ENCODE results near the gene MAP1B.
A peak's percentile ranks its signal among the peaks of the same experiment; 100 is the strongest.

Gene MAP1B

GRCh38 chr5:72231991-72232703 is 124.9 kb downstream of the MAP1B start:
- no peak for DNase-seq

- no peak for DNase-seq
Measured at GRCh38 chr5:72232838-72233237, 125.6 kb downstream of the MAP1B start.

GRCh38 chr5:72233835-72234234 is 126.6 kb downstream of the MAP1B start:
- DNase-seq: no peak

- no peak for DNase-seq
Measured at GRCh38 chr5:72234265-72234700, 127.0 kb downstream of the MAP1B start.

- no peak for DNase-seq
Measured at GRCh38 chr5:72234868-72235267, 127.6 kb downstream of the MAP1B start.

GRCh38 chr5:72235725-72236124 is 128.4 kb downstream of the MAP1B start:
- DNase-seq: no peak

- DNase-seq: no peak
Measured at GRCh38 chr5:72237415-72237814, 130.1 kb downstream of the MAP1B start.

GRCh38 chr5:72237879-72238278 is 130.6 kb downstream of the MAP1B start:
- DNase-seq: no peak

- DNase-seq: no peak
Measured at GRCh38 chr5:72238712-72239445, 131.6 kb downstream of the MAP1B start.

- DNase-seq: no peak
Measured at GRCh38 chr5:72241346-72242003, 134.2 kb downstream of the MAP1B start.

GRCh38 chr5:72242796-72243475 is 135.7 kb downstream of the MAP1B start:
- no peak for DNase-seq

GRCh38 chr5:72243706-72244105 is 136.4 kb downstream of the MAP1B start:
- no peak for DNase-seq

GRCh38 chr5:72244862-72245371 is 137.6 kb downstream of the MAP1B start:
- DNase-seq: peak; percentile 63

- no peak for DNase-seq
Measured at GRCh38 chr5:72245546-72245945, 138.3 kb downstream of the MAP1B start.

- DNase-seq: no peak
Measured at GRCh38 chr5:72245951-72246532, 138.8 kb downstream of the MAP1B start.

GRCh38 chr5:72246954-72247442 is 139.7 kb downstream of the MAP1B start:
- DNase-seq: peak; percentile 37

GRCh38 chr5:72248410-72248981 is 141.2 kb downstream of the MAP1B start:
- DNase-seq: peak; percentile 55

- DNase-seq: no peak
Measured at GRCh38 chr5:72251386-72251785, 144.1 kb downstream of the MAP1B start.

GRCh38 chr5:72252008-72252407 is 144.7 kb downstream of the MAP1B start:
- no peak for DNase-seq

- no peak for DNase-seq
Measured at GRCh38 chr5:72252574-72253155, 145.4 kb downstream of the MAP1B start.

GRCh38 chr5:72255237-72255636 is 148.0 kb downstream of the MAP1B start:
- no peak for DNase-seq

GRCh38 chr5:72255670-72256069 is 148.4 kb downstream of the MAP1B start:
- DNase-seq: no peak
